ENCODE data around the gene SIVA1.

The SIVA1 gene

GRCh38 chr14:104806625-104807465, 53.9 kb downstream of the SIVA1 start:
- H3F3A ChIP-seq (ENCODE audit: low read depth): no peaks in the 10 kb centered on the region
- H3K36me3 ChIP-seq (ENCODE audit: insufficient read depth, low read length): no peaks in the 10 kb centered on the region
- TF ChIP-seq EZH2phosphoT487 (IDR thresholded peaks at IDR 0.05; ENCODE audit: borderline replicate concordance): no peak
- TF ChIP-seq CTCF (conservative IDR thresholded peaks at IDR 0.05; ENCODE audit: low read length): no peak

GRCh38 chr14:104808456-104808855, 55.5 kb downstream of the SIVA1 start:
- Histone ChIP-seq H3K36me3 (ENCODE audit: insufficient read depth, low read length) (no peaks in the 10 kb centered on the region), H3K4me1 (ENCODE audit: insufficient read depth, low read length, poor library complexity, severe bottlenecking) (no peaks in the 10 kb centered on the region), H3K4me2 (ENCODE audit: low read depth, low read length, poor library complexity, severe bottlenecking) (no peak overlapping the region), H3K79me2 (ENCODE audit: insufficient read depth, low read length) (no peaks in the 10 kb centered on the region), H4K20me1 (ENCODE audit: insufficient read depth, low read length, poor library complexity, severe bottlenecking) (no peaks in the 10 kb centered on the region), H3K9me2 (replicated peaks; ENCODE audit: low read depth, low read length) (no peaks in the 10 kb centered on the region), H3K4me3 (ENCODE audit: low read length, poor library complexity, severe bottlenecking) (no peak overlapping the region), H3K9me3 (ENCODE audit: insufficient read depth, low read depth, low read length) (no peaks in the 10 kb centered on the region), H3F3A (ENCODE audit: low read depth) (no peaks in the 10 kb centered on the region), H2AFZ (ENCODE audit: low read length) (no peak overlapping the region), H3K27me3 (ENCODE audit: insufficient read depth, low read length, poor library complexity, severe bottlenecking) (no peaks in the 10 kb centered on the region), H3K9ac (ENCODE audit: low read depth, low read length, poor library complexity, severe bottlenecking) (no peak overlapping the region)
- TF ChIP-seq EZH2phosphoT487 (IDR thresholded peaks at IDR 0.05; ENCODE audit: borderline replicate concordance): no peak
- no peak for TF ChIP-seq CTCF (conservative IDR thresholded peaks at IDR 0.05; ENCODE audit: low read length)

More at GRCh38 chr14:104806625-104807465, 53.9 kb downstream of the SIVA1 start:
- Histone ChIP-seq H2AFZ (ENCODE audit: low read length) (no peak overlapping the region), H3K27me3 (ENCODE audit: insufficient read depth, low read length, poor library complexity, severe bottlenecking) (no peaks in the 10 kb centered on the region), H3K9ac (ENCODE audit: low read depth, low read length, poor library complexity, severe bottlenecking) (no peak overlapping the region), H3K4me2 (ENCODE audit: low read depth, low read length, poor library complexity, severe bottlenecking) (no peak overlapping the region), H3K9me3 (ENCODE audit: insufficient read depth, low read depth, low read length) (no peaks in the 10 kb centered on the region), H3K79me2 (ENCODE audit: insufficient read depth, low read length) (peaks cover 1% of the 10 kb centered on the region), H3K4me1 (ENCODE audit: insufficient read depth, low read length, poor library complexity, severe bottlenecking) (peaks cover 2% of the 10 kb centered on the region), H4K20me1 (ENCODE audit: insufficient read depth, low read length, poor library complexity, severe bottlenecking) (no peaks in the 10 kb centered on the region), H3K4me3 (ENCODE audit: low read length, poor library complexity, severe bottlenecking) (no peak overlapping the region), H3K9me2 (replicated peaks; ENCODE audit: low read depth, low read length) (no peaks in the 10 kb centered on the region)
